DND-41 (cell line): Measurements from ENCODE around the gene MAPK12.

ENCODE experiments used
- ATAC-seq: fragments of 200-7000 bp; cut with Tn5 transposase; 3 replicates; pipeline ENCODE4 v1.9.1; 2021; ENCODE audit warnings: low read depth; ENCODE audit not compliant: insufficient read depth
- DNase-seq: peaks from one replicate; pipeline ENCODE4 v3.0.0-alpha.2; 2020
- H2AFZ ChIP-seq: 2 replicates; pipeline ENCODE4 v1.6.0; 2012; ENCODE audit warnings: low read depth, low read length
- H3K27ac ChIP-seq: 2 replicates; pipeline ENCODE4 v1.5.1; 2012; ENCODE audit warnings: low read length, inconsistent platforms
- H3K27me3 ChIP-seq: fragments of 200-600 bp; sonication (generic); 2 replicates; pipeline ENCODE4 v1.6.0; 2012; ENCODE audit warnings: low read length, mild to moderate bottlenecking, inconsistent platforms; ENCODE audit not compliant: insufficient read depth, poor library complexity
- H3K36me3 ChIP-seq: 2 replicates; pipeline ENCODE4 v1.5.1; 2012; ENCODE audit warnings: low read length, inconsistent platforms; ENCODE audit not compliant: insufficient read depth
- H3K4me1 ChIP-seq: 2 replicates; pipeline ENCODE4 v1.5.1; 2012; ENCODE audit warnings: mild to moderate bottlenecking, low read length; ENCODE audit not compliant: insufficient read depth
- H3K4me2 ChIP-seq: 2 replicates; pipeline ENCODE4 v1.6.0; 2012; ENCODE audit warnings: mild to moderate bottlenecking, moderate library complexity, low read length, inconsistent platforms; ENCODE audit not compliant: insufficient read depth
- H3K4me3 ChIP-seq, 2 experiments: fragments of 200-600 bp in 1 of 2; shearing (Covaris generic) in 1 of 2; 2 replicates each; pipeline ENCODE4 v1.5.1; 2012 to 2016; ENCODE audit warnings: inconsistent platforms in 2 of 2, low read length in 2 of 2, mild to moderate bottlenecking in 2 of 2, low read depth in 1 of 2, moderate library complexity in 1 of 2
- H3K79me2 ChIP-seq: 2 replicates; pipeline ENCODE4 v1.6.0; 2012; ENCODE audit warnings: low read length, inconsistent platforms; ENCODE audit not compliant: insufficient read depth
- H3K9ac ChIP-seq: 2 replicates; pipeline ENCODE4 v1.6.0; 2012; ENCODE audit warnings: low read depth, mild to moderate bottlenecking, inconsistent platforms, low read length, moderate library complexity
- H3K9me3 ChIP-seq: 2 replicates; pipeline ENCODE4 v1.5.1; 2012; ENCODE audit warnings: low read length, moderate library complexity, mild to moderate bottlenecking, inconsistent platforms; ENCODE audit not compliant: insufficient read depth, severe bottlenecking
- H4K20me1 ChIP-seq: 2 replicates; pipeline ENCODE4 v1.6.0; 2012; ENCODE audit warnings: low read length; ENCODE audit not compliant: insufficient read depth
- CTCF ChIP-seq: IDR thresholded peaks from 2 replicates; pipeline ENCODE4 v1.5.1; 2012; ENCODE audit warnings: borderline replicate concordance, low read length, moderate library complexity, mild to moderate bottlenecking; ENCODE audit not compliant: poor library complexity, severe bottlenecking; ENCODE audit errors: extremely low read depth
- EZH2 ChIP-seq: IDR thresholded peaks from 3 replicates; pipeline ENCODE4 v1.6.1; 2012; ENCODE audit warnings: borderline replicate concordance, low read depth, mild to moderate bottlenecking, moderate library complexity, low read length, inconsistent platforms; ENCODE audit not compliant: severe bottlenecking

Gene MAPK12

DNA sequence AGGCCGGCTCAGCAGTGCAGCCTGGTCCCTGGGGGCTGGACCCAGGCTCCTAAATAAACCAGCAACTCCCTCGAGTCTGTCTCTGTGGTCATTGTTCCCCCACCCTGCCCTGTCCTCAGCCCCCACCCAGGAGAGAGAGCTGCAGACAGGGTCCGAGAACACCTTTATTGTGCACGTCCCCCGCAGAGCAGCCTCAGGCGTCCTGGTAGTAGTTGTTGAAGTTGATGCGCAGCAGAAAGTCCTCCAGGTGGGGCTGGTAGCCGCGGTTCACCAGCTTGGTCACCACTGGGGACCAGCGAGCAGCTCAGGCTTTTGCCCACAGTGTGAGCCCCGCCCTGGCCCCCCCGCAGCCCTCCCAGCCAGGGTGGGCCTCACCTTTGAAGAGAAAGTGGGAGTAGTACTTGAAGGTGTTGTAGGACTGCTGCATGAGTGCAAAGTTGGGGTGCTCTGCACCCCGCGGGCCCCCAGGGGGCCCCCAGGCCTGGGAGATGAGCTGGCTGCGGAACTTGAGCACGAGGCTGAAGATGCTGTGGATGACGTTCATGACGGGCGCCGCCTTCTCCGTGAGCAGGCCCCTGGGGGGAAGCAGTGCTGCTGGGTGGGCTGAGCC, 43.8 kb downstream of the MAPK12 start:
- no peaks in the 10 kb centered on the region for H3K4me1 ChIP-seq
- H3K9me3 ChIP-seq = no peaks in the 10 kb centered on the region
- peaks cover 95% of the 10 kb centered on the region for H3K36me3 ChIP-seq

DNA sequence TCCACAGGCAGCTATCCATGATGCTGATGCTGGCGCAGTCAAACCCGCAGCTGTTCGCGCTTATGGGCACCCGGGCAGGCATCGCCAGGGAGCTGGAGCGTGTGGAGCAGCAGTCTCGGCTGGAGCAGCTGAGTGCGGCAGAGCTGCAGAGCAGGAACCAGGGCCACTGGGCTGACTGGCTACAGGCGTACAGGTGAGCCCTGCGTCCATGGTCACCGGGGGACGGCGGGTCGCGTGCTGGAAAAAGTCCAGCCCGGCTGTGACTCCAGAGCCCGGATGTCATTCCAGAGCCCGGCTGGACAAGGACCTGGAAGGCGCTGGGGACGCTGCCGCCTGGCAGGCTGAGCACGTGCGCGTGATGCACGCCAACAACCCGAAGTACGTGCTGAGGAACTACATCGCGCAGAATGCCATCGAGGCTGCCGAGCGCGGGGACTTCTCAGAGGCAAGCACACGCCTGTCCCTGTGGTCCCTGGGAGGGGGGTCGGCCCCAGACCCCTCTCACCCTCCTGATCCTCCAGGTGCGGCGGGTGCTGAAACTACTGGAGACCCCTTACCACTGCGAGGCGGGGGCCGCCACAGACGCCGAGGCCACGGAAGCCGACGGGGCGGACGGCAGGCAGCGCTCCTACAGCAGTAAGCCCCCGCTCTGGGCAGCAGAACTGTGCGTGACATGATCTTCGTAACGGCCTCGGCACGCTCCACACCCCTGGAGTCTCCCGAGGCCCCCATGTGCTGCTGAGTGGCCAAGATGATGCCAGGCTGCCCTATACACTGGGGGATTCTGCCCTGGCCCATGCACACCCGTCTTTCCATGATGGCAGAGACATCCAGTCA, 44.6 kb downstream of the MAPK12 start:
- Histone ChIP-seq H3K79me2 (peaks cover 25% of the 10 kb centered on the region), H3K9ac (no peak overlapping the region), H3K27me3 (no peaks in the 10 kb centered on the region), H3K4me3 (no peak overlapping the region), H3K4me1 (no peaks in the 10 kb centered on the region), H3K4me2 (no peak overlapping the region), H3K27ac (no peak overlapping the region), H3K9me3 (no peaks in the 10 kb centered on the region), H3K36me3 (peaks cover 94% of the 10 kb centered on the region), H2AFZ (no peak overlapping the region), H4K20me1 (peaks cover 62% of the 10 kb centered on the region)
- DNase-seq (no peak), ATAC-seq (no peak)
- TF ChIP-seq EZH2 (no peak), CTCF (no peak)

More for the DNA sequence above, 43.8 kb downstream of the MAPK12 start:
- H3K4me3 ChIP-seq = no peak overlapping the region
- no peak overlapping the region for H2AFZ ChIP-seq
- no peak overlapping the region for H3K27ac ChIP-seq
- peaks cover 64% of the 10 kb centered on the region for H4K20me1 ChIP-seq
- DNase-seq (no peak), ATAC-seq (no peak)
- no peak overlapping the region for H3K9ac ChIP-seq
- H3K79me2 ChIP-seq = peaks cover 19% of the 10 kb centered on the region
- TF ChIP-seq EZH2 (no peak), CTCF (no peak)
- no peak overlapping the region for H3K4me2 ChIP-seq
- H3K27me3 ChIP-seq = no peaks in the 10 kb centered on the region

DNA sequence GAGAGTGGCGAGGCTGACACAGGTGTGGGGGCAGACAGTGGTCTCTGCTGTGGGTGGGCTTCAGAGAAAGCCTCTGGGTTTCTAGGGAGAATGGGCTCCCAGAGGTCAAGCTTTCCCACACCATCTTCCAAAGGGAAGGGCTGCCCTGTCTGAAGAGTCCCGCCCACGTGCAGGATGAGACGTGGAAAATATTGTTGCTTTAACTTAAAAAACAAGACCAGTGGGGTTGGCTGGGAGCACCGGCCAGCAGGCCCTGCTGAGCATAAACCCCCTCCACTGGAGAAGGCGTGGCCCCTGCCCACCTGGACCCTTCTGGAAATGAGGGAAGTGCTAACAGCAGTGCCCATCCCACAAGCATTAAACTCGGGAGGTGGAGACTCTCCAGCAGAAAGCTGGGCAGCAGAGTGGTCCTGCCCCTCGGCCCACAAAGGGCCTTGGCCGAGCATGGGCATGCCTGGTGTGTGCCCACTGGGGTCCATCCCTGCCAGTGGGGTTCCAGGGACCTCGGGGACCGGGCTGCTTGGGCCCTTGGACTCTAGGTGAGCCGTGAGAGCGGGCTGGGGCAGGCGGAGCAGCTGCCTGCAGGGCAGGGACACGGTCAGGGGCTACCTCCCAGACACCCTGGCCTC, 45.3 kb downstream of the MAPK12 start:
- H3K4me2 ChIP-seq = no peak overlapping the region
- no peak overlapping the region for H3K27ac ChIP-seq
- no peaks in the 10 kb centered on the region for H3K9me3 ChIP-seq
- no peaks in the 10 kb centered on the region for H3K27me3 ChIP-seq
- H3K79me2 ChIP-seq = peaks cover 27% of the 10 kb centered on the region
- ATAC-seq = no peak
- DNase-seq = no peak
- TF ChIP-seq CTCF (no peak), EZH2 (no peak)
- no peak overlapping the region for H3K4me3 ChIP-seq
- no peak overlapping the region for H2AFZ ChIP-seq
- H3K36me3 ChIP-seq = peaks cover 92% of the 10 kb centered on the region
- no peak overlapping the region for H3K9ac ChIP-seq
- no peaks in the 10 kb centered on the region for H3K4me1 ChIP-seq
- H4K20me1 ChIP-seq = peaks cover 60% of the 10 kb centered on the region
